KMS-11 (cell line): ENCODE results near the gene ERMARD.

ENCODE experiments used
- H2AFZ ChIP-seq: fragments of 200-600 bp; sonication (generic); 2 replicates; pipeline ENCODE4 v1.6.1; 2016; ENCODE audit warnings: antibody characterized with exemption, mixed run types, low read depth
- H3K27ac ChIP-seq: fragments of 200-600 bp; sonication (generic); 2 replicates; pipeline ENCODE4 v1.6.1; 2016; ENCODE audit warnings: mild to moderate bottlenecking, mixed run types
- H3K27me3 ChIP-seq: fragments of 200-600 bp; sonication (generic); 2 replicates; pipeline ENCODE4 v1.6.1; 2017; ENCODE audit warnings: mild to moderate bottlenecking, low read depth, mixed run types, moderate library complexity; ENCODE audit not compliant: insufficient read depth
- H3K36me3 ChIP-seq: fragments of 200-600 bp; sonication (generic); 2 replicates; pipeline ENCODE4 v1.6.1; 2017; ENCODE audit warnings: mild to moderate bottlenecking, mixed run types; ENCODE audit not compliant: insufficient read depth
- H3K4me1 ChIP-seq: fragments of 200-600 bp; sonication (generic); 2 replicates; pipeline ENCODE4 v1.6.1; 2016; ENCODE audit warnings: mild to moderate bottlenecking, low read depth, mixed run types; ENCODE audit not compliant: poor library complexity, severe bottlenecking
- H3K4me2 ChIP-seq: fragments of 200-600 bp; sonication (generic); 2 replicates; pipeline ENCODE4 v1.7.0; 2016; ENCODE audit warnings: mild to moderate bottlenecking, mixed run types
- H3K4me3 ChIP-seq: fragments of 200-600 bp; sonication (generic); IDR thresholded peaks from 2 replicates; pipeline ENCODE4 v1.6.1; 2017; ENCODE audit warnings: low read depth, low read length, mixed read lengths; ENCODE audit not compliant: insufficient read depth
- H3K79me2 ChIP-seq: fragments of 200-600 bp; sonication (generic); 2 replicates; pipeline ENCODE4 v1.6.1; 2016; ENCODE audit warnings: low read depth, mixed run types; ENCODE audit not compliant: insufficient read depth
- H3K9ac ChIP-seq: fragments of 200-600 bp; sonication (generic); 2 replicates; pipeline ENCODE4 v1.6.1; 2016; ENCODE audit warnings: mild to moderate bottlenecking, mixed run types
- H4K20me1 ChIP-seq: fragments of 200-600 bp; sonication (generic); 2 replicates; pipeline ENCODE4 v1.6.1; 2016; ENCODE audit warnings: mild to moderate bottlenecking, mixed run types; ENCODE audit not compliant: insufficient read depth
- CTCF ChIP-seq: fragments of 200-600 bp; sonication (generic); conservative IDR thresholded peaks from 2 replicates; pipeline ENCODE4 v1.6.1; 2017; ENCODE audit warnings: low read depth, mild to moderate bottlenecking, antibody characterized with exemption, low read length, moderate library complexity, mixed read lengths

Gene ERMARD

GRCh38 chr6:169766921-169767736 lies 15.7 kb downstream of the ERMARD start:
- H3K4me2 ChIP-seq, result no peak overlapping the region
- H3K27me3 ChIP-seq, result no peaks in the 10 kb centered on the region
- H3K4me3 ChIP-seq, result no peak overlapping the region
- H3K9ac ChIP-seq, result no peak overlapping the region
- no peak for TF ChIP-seq CTCF
- H3K79me2 ChIP-seq, result no peaks in the 10 kb centered on the region
- no peak overlapping the region for H2AFZ ChIP-seq
- H3K4me1 ChIP-seq, result peaks cover 21% of the 10 kb centered on the region
- no peak overlapping the region for H3K27ac ChIP-seq
- no peaks in the 10 kb centered on the region for H4K20me1 ChIP-seq
- no peaks in the 10 kb centered on the region for H3K36me3 ChIP-seq

DNA sequence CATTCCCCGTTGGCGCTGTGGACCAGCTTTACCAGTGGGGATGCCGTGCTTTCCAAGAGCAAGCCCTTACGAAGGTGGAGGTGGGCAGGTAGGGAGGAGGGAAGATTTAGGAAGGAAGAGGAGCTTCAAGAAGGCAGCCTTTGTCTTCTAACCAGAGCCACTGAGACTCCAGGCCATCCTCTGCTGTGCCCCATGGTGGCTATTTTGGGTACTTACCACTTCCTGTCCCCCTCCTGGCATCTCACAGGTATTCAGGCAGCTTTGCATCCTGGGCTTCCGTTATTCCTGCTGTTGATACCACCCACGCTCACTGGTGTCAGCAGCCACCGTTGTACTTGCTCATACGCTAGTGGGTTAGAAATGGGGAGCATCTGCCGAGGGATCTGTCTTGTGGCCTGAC lies 22.9 kb downstream of the ERMARD start:
- H3K4me2 ChIP-seq, result no peak overlapping the region
- no peak for TF ChIP-seq CTCF
- H3K27me3 ChIP-seq, result no peaks in the 10 kb centered on the region
- H3K4me1 ChIP-seq, result peaks cover 4% of the 10 kb centered on the region
- H3K36me3 ChIP-seq, result no peaks in the 10 kb centered on the region
- no peak overlapping the region for H3K9ac ChIP-seq
- H3K79me2 ChIP-seq, result no peaks in the 10 kb centered on the region
- H3K4me3 ChIP-seq, result no peak overlapping the region
- H3K27ac ChIP-seq, result no peak overlapping the region
- no peak overlapping the region for H2AFZ ChIP-seq
- H4K20me1 ChIP-seq, result no peaks in the 10 kb centered on the region

DNA sequence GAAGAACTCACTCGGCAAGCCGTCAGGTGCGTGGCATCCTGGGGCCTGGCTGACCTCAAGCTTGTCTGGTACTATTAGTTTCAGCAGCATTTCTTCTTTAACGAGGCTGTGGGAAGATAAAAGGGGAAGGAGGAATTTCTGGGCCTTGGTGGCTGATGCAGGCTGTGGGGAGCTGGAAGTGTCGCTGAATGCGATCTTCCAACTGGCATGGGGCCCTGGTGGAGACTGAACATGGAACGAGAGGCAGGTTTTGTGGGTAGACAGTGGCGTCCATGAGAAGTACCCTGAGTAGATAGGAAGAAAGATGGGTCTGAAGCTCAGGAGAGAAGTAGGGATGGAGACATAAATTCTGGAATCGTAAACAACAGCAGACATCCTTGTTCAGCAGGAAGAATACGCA lies 23.9 kb downstream of the ERMARD start:
- H3K4me3 ChIP-seq, result no peak overlapping the region
- no peaks in the 10 kb centered on the region for H3K36me3 ChIP-seq

GRCh38 chr6:169776379-169776778 lies 25.0 kb downstream of the ERMARD start:
- no peaks in the 10 kb centered on the region for H3K27me3 ChIP-seq
- no peaks in the 10 kb centered on the region for H3K36me3 ChIP-seq
- H3K27ac ChIP-seq, result no peak overlapping the region
- no peaks in the 10 kb centered on the region for H4K20me1 ChIP-seq
- H3K4me1 ChIP-seq, result no peaks in the 10 kb centered on the region
- H3K9ac ChIP-seq, result no peak overlapping the region
- no peak overlapping the region for H3K4me2 ChIP-seq
- H2AFZ ChIP-seq, result no peak overlapping the region
- TF ChIP-seq CTCF, result no peak
- H3K79me2 ChIP-seq, result no peaks in the 10 kb centered on the region
- H3K4me3 ChIP-seq, result no peak overlapping the region

More for the DNA sequence above, 23.9 kb downstream of the ERMARD start:
- H3K27me3 ChIP-seq, result no peaks in the 10 kb centered on the region
- no peak overlapping the region for H3K27ac ChIP-seq
- TF ChIP-seq CTCF, result no peak
- no peak overlapping the region for H3K4me2 ChIP-seq
- H3K79me2 ChIP-seq, result no peaks in the 10 kb centered on the region
- H2AFZ ChIP-seq, result no peak overlapping the region
- no peaks in the 10 kb centered on the region for H3K4me1 ChIP-seq
- no peak overlapping the region for H3K9ac ChIP-seq
- H4K20me1 ChIP-seq, result no peaks in the 10 kb centered on the region
